GM18868 (cell line): ENCODE measurements around the gene KCNJ6.
"Not testable (repeated sequence)": the region's sequence is repeated elsewhere in the genome, so short reads cannot be mapped to it uniquely, and the experiment has no call there.

ENCODE experiments used
- ATAC-seq: cut with Tn5 transposase; IDR thresholded peaks from one replicate; pipeline ENCODE4 v1.9.1; 2021; ENCODE audit warnings: mild to moderate bottlenecking, moderate library complexity; ENCODE audit not compliant: unreplicated experiment

KCNJ6 gene

GRCh38 chr21:37688952-37689659 lies 227.2 kb downstream of the KCNJ6 start:
- ATAC-seq, result peak; percentile 74

GRCh38 chr21:37686991-37687810 lies 229.1 kb downstream of the KCNJ6 start:
- ATAC-seq, result no peak

DNA sequence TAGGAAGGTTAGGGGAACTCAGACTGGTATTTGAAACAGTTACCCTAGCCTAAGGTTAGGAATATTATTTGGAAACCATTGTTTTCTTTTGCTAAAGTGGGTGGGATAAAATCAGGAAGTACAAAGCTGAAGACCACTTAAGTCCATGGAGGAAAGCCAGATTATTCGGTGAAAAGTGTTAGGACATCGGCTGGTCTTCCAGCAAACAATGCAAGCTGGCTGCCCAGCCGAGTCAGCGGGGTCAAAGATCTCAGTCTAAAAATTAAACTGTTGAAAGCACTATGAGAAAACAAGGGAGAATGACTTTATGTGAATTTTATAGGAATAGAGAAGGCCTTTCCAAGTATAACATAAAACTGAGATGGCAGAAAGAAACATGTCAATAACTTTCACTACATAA lies 231.7 kb downstream of the KCNJ6 start:
- ATAC-seq, result no peak

DNA sequence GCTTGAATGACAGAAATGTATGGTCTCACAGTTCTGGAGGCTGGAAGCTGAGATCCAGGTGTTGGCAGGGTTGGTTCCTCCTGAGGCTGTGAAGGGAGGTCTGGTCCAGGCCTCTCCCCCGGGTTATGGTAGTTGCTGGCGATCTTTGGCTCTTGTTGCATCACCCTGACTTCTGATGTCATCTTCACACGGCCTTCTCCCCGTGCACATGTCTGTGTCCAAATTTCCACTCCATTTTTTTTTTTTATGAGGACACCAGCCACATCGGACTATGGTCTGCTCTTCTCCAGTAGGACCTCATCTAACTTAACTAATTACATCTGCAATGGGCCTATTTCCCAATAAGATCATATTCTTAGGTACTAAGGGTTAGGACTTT lies 232.2 kb downstream of the KCNJ6 start:
- ATAC-seq, result no peak

- no peak for ATAC-seq
Observed at GRCh38 chr21:37683396-37684114, 232.7 kb downstream of the KCNJ6 start.

DNA sequence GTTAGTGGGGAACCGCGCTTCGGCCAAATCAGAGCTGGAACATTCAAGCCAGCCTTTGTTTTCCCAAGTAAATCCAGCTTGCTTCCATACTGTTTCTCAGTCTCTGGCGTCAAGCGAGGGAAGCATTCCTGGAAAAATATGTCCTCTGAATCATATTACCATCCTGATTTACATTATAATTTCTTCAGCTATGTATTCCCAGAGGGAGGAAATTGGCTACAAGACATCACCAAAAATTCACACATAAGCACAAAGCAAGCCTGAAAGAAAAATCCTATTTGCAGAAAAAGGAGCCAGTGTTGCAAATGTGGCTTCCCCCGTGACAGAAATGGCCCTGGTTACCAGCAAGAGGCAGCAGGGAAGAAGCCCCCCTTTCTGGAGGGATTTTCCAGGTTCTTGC lies 233.3 kb downstream of the KCNJ6 start:
- no peak for ATAC-seq

DNA sequence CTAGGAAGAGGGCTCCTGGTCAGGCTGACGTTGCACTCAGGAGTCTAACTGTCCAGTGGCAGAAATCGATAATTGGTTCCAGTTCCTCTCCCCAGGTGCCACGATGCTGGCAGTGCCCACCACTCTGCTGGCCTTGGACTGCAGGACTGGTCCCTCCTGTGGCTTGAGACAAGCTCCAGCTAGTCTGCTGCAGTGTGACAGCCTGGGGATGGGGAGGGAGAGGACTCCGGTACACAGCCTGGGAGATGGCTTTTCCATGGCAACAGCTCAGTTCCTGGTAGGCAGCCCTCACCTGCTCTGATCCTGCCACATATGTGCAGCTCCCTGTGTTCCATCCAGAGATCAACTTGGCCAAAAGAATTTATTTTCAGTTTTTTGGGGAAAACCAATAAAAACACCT lies 239.3 kb downstream of the KCNJ6 start:
- no peak for ATAC-seq

- peak; percentile 68 for ATAC-seq
Observed at GRCh38 chr21:37675202-37675801, 241.0 kb downstream of the KCNJ6 start.

DNA sequence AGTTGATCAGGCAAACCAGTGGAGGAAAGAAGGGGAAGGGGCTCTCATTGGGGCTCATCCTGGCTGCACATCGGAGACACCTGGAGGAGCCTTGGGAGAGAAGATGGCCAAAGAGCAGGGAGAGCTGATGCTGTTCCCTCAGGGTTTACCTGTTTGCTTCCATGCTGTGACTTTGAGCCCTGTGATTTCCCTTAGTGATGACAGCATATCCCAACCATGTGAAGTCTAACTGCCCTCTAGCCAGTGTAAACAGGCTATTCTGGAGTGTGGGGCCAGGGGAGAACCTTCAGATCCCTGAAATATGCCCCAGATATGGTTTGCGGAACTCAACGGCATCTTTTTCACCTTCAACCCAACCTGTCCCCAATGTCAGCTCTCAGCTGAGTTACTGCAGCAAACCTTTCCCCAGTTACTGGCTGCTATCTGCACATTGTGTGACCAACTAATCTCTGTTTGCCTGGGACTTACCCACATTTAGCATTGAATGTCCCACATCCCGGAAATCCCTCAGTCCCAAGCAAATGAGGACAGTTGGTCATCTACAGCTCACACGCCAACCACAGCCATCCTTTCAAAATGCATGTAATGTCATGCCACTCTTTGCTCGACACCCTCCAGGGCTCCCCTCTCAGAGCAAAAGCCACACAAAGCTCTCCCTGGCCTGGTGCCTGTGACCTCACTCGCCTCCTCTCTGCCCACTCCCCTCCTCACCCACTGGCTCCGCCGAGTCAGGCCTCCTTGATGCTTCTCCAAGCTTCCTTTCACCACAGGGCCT lies 242.3 kb downstream of the KCNJ6 start:
- ATAC-seq, result no peak

DNA sequence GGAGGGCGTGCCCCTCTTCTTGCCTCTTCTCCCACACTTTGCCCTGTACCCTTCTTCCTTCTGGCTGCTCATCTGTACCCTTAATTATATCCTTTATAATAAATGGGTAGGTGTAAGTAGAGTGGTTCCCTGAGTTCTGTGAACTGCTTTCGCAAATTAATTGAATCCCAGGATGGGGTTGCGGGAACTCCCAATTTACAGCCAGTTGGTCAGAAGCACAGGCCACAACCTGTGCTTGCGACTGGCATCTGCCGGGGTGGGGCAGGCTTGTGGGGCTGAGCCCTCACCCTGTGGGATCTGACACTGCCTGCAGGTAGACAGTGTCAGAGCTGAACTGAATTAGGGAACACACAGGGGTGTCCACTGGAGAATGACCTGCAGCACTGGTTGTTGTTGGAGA lies 244.9 kb downstream of the KCNJ6 start:
- no peak for ATAC-seq

DNA sequence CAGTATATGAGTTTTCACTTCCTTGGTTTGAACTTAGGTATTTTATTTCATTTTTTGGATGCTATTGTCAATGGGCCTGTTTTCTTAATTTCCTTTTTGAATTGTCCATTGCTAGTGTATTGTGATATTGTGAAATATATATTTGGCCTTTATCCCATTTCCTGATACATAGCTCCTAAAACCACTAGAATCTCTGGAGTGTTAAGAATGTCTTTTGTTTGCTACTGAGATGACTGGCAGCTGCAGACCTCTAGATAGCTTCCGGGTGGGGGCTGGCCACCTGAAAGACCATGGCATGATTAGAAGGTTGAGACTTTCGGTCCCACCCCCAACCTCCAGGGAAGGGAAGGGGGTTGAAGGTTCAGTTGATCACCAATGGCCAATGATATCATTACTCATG lies 245.4 kb downstream of the KCNJ6 start:
- no peak for ATAC-seq

GRCh38 chr21:37669249-37669648 lies 247.0 kb downstream of the KCNJ6 start:
- ATAC-seq, result no peak

GRCh38 chr21:37668462-37669239 lies 247.6 kb downstream of the KCNJ6 start:
- ATAC-seq, result no peak

- ATAC-seq, result no peak
Observed at GRCh38 chr21:37667380-37667779, 248.9 kb downstream of the KCNJ6 start.

DNA sequence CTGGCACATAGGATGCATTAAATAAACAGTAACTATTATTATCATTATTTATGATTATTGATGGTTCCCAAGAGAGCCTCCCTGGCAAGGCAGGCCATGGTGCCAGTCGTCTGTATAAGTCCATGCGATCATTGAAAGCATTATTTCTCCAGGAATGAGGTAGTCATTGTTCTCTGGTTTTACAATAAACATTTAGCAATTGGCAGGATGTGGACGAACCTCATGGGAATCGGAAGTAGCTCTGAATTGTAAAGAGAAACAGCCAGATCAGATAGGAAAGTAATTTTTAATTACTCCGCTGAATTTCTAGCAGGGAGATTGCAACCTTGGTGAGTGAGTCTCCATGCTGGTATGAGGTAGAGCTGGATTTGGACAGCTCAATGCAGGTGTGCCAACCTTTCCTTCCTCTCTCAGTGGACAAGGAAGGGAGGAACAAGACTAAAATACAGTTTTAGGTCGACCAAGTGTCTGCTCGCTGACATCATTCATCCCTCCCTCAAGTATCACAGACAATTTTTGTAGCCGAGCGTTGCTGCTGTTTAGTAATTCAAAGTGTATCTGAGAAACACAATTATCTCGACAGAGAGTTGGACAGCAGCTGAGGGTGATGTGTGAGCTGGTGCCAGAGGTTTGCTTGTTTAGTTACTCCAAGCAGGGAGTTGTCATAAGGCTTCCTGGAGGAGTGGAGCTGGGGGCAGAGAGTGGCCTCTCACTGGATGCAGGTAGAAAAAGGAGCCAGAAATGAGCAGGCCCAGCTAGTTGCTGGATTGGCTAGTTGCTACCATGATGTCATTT lies 250.8 kb downstream of the KCNJ6 start:
- no peak for ATAC-seq

DNA sequence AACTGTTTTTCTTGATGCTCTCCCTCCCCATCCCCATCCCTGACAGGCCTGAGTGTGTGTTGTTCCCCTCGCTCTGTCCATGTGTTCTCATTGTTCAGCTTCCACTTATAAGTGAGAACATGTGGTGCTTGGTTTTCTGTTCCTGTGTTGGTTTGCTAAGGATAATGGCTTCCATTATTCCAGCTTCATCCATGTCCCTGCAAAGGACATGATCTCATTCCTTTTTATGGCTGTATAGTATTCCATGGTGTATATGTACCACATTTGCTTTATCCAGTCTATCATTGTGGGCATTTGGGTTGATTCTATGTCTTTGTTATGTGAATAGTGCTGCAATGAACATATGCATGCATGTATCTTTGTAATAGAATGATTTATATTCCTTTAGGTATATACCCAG lies 254.0 kb downstream of the KCNJ6 start:
- ATAC-seq, result not testable (repeated sequence)

DNA sequence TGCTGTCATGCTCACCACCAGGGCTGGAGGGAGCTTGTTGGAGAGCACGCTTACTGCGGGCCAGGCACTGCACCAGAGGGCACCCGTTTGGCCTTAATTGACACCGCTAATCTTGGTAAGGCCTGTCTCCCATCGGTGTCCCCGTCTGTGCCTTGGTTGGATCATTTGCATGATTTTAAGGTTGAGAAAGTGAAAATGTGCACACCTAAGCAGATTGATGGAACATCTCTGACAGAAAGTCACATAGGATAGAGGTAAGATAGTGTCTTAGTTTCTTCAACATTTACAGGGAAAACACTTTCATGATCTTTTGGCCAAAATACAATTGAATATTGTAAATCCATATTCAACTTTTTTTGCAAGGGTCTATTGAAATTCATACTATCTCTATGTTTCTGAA lies 255.5 kb downstream of the KCNJ6 start:
- ATAC-seq, result no peak

GRCh38 chr21:37659874-37660273 lies 256.4 kb downstream of the KCNJ6 start:
- no peak for ATAC-seq

DNA sequence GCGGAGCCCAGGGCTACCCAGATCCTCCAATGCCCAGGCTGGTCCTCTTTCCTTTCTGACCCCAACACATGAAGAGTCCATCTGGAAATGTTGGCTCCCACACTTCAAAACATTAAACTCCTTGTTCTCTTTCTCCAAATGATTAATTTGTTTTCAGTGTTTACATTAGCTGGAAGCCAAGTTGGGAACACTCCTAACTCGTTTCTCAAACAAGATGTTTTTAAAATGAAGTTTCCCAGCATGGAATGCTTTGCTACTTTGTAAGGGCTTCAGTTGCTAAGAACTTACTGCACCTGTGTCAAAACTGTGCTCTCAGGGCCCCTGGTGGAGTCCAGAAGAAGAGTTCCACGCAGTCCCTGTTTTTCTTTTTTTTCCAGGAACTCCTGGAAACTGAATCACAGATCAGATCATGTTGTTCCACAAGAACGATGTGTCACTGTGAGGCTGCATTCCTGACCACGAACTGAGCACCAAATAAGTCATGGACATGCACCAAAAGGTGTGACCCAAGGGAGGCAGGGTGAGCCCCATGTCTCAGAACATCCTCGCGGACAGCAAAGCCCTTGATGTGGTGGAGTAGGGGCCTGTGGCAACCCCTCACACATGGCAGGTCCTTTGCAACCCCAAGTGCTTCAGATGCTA lies 257.3 kb downstream of the KCNJ6 start:
- no peak for ATAC-seq
